Hepatocyte (in vitro differentiated cells): ENCODE measurements around the gene IDI1. TPM values are rescaled to one million over a fixed set of nuclear protein-coding genes. Genes with fewer than 3 reads are reported as not detected.
A peak's percentile ranks its signal among the peaks of the same experiment; 100 is the strongest.
"Not testable (repeated sequence)": the region's sequence is repeated elsewhere in the genome, so short reads cannot be mapped to it uniquely, and the experiment has no call there.

Experiments
- DNase-seq: peaks from one replicate; pipeline ENCODE4 v3.0.0-alpha.2; 2016; ENCODE audit warnings: low spot score
- H2AFZ ChIP-seq: fragments of 200-600 bp; sonication (generic); 2 replicates; pipeline ENCODE4 v1.6.0; 2016; ENCODE audit warnings: antibody characterized with exemption, mild to moderate bottlenecking
- H3K27ac ChIP-seq: fragments of 200-600 bp; sonication (generic); 2 replicates; pipeline ENCODE4 v1.5.1; 2016; ENCODE audit warnings: mild to moderate bottlenecking
- H3K27me3 ChIP-seq: fragments of 200-600 bp; sonication (generic); 2 replicates; pipeline ENCODE4 v1.6.1; 2016
- H3K36me3 ChIP-seq: fragments of 200-600 bp; sonication (generic); replicated peaks from 2 replicates; pipeline ENCODE4 v1.5.1; 2016; ENCODE audit warnings: low read depth; ENCODE audit not compliant: insufficient read depth
- H3K4me1 ChIP-seq: fragments of 200-600 bp; sonication (generic); 2 replicates; pipeline ENCODE4 v1.5.1; 2016; ENCODE audit warnings: mild to moderate bottlenecking, moderate library complexity; ENCODE audit not compliant: insufficient read depth
- H3K4me2 ChIP-seq: fragments of 200-600 bp; sonication (generic); 2 replicates; pipeline ENCODE4 v1.6.0; 2016
- H3K4me3 ChIP-seq: fragments of 200-600 bp; sonication (generic); 2 replicates; pipeline ENCODE4 v1.5.1; 2016; ENCODE audit warnings: mild to moderate bottlenecking
- H3K79me2 ChIP-seq: fragments of 200-600 bp; sonication (generic); 2 replicates; pipeline ENCODE4 v1.6.0; 2017; ENCODE audit warnings: mild to moderate bottlenecking
- H3K9me2 ChIP-seq: fragments of 200-600 bp; sonication (generic); replicated peaks from 2 replicates; pipeline ENCODE4 v1.6.0; 2017; ENCODE audit warnings: mild to moderate bottlenecking; ENCODE audit not compliant: insufficient read depth
- H3K9me3 ChIP-seq: fragments of 200-600 bp; sonication (generic); 2 replicates; pipeline ENCODE4 v1.5.1; 2016; ENCODE audit warnings: low read depth, mild to moderate bottlenecking
- H4K20me1 ChIP-seq: fragments of 200-600 bp; sonication (generic); 2 replicates; pipeline ENCODE4 v1.6.0; 2016; ENCODE audit warnings: mild to moderate bottlenecking; ENCODE audit not compliant: insufficient read depth, poor library complexity, severe bottlenecking
- EZH2 ChIP-seq: fragments of 200-600 bp; sonication (generic); IDR thresholded peaks from 2 replicates; pipeline ENCODE4 v1.6.1; 2016; ENCODE audit warnings: antibody characterized with exemption, mild to moderate bottlenecking, borderline replicate concordance
- EZH2phosphoT487 ChIP-seq: fragments of 200-600 bp; sonication (generic); IDR thresholded peaks from one replicate; pipeline ENCODE4 v1.6.1; 2018; ENCODE audit warnings: antibody characterized with exemption, mild to moderate bottlenecking, low read depth, moderate library complexity; ENCODE audit not compliant: unreplicated experiment, severe bottlenecking
- WGBS: methylation state at CpG from one replicate; pipeline ENCODE4 v1.1.6; 2016; ENCODE audit warnings: low lambda C conversion rate; ENCODE audit errors: missing lambda C conversion rate; 5-methylcytosine and 5-hydroxymethylcytosine counted together
- polyA plus RNA-seq: library from polyadenylated mRNA; unstranded; fragments of >200 nt; fragmentation: Nextera tagmentation; extraction: Ambion mirVana; gene quantifications from 2 replicates; pipeline ENCODE4 v1.2.1, GENCODE V29; 2016
- total RNA-seq: library from RNA; depleted of rRNA; stranded (reverse); fragments of >200 nt; gene quantifications from 2 replicates; pipeline ENCODE4 v1.2.3, GENCODE V29; 2014
- TF ChIP-seq, protein P1 (sequence below): fragments of 200-600 bp; sonication (generic); IDR thresholded peaks from 2 replicates; pipeline ENCODE4 v1.5.1; 2016; ENCODE audit warnings: antibody characterized with exemption, mild to moderate bottlenecking; ENCODE audit not compliant: poor library complexity

Gene IDI1
- total and polyA plus RNA-seq, 2 experiments from 2014 or later, result 228 to 303 TPM

DNA sequence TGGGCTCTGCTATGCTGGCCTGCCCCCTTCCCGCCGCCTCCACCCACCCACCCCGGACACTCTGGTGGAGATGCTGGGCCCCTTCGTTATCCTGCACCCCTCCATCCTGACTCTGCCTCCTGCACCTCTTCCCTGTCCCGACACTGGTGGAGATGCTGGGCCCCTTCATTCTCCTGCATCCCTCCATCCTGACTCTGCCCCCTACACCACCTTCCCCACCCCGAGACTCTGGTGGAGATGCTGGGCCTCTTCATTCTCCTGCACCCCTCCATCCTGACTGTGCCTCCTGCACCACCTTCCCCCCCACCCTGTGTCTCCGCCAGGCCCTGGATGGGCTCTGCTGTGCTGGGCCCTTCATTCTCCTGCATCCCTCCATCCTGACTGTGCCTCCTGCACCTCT is 38.2 kb downstream of the IDI1 start:
- no peaks in the 10 kb centered on the region for H3K79me2 ChIP-seq
- no peak overlapping the region for H2AFZ ChIP-seq
- no peaks in the 10 kb centered on the region for H4K20me1 ChIP-seq

DNA sequence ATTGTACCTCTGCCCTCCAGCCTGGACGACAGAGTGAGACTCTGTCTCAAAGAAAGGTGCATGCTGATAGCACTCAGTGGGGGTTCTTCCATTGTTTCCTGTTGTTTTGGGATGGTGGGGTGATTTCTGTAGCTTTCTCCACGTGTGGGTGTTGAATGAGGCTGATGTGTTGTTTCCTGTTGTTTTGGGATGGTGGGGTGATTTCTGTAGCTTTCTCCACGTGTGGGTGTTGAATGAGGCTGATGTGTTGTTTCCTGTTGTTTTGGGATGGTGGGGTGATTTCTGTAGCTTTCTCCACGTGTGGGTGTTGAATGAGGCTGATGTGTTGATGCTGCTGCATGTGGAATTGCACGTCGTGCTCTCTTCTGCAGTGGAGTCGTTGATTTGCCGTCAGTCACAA is 39.0 kb downstream of the IDI1 start:
- H3K4me2 ChIP-seq, H3K27ac ChIP-seq, H3K79me2 ChIP-seq, H3K36me3 ChIP-seq, H3K4me1 ChIP-seq, H3K27me3 ChIP-seq, DNase-seq, H3K9me2 ChIP-seq, H4K20me1 ChIP-seq, H2AFZ ChIP-seq, H3K4me3 ChIP-seq, H3K9me3 ChIP-seq: not testable (repeated sequence)
- WGBS, result 86% methylated on average over 7 of the region's 8 CpGs

More for the DNA sequence above, 38.2 kb downstream of the IDI1 start:
- TF ChIP-seq EZH2phosphoT487 (no peak), EZH2 (no peak)
- TF ChIP-seq, protein P1, sequence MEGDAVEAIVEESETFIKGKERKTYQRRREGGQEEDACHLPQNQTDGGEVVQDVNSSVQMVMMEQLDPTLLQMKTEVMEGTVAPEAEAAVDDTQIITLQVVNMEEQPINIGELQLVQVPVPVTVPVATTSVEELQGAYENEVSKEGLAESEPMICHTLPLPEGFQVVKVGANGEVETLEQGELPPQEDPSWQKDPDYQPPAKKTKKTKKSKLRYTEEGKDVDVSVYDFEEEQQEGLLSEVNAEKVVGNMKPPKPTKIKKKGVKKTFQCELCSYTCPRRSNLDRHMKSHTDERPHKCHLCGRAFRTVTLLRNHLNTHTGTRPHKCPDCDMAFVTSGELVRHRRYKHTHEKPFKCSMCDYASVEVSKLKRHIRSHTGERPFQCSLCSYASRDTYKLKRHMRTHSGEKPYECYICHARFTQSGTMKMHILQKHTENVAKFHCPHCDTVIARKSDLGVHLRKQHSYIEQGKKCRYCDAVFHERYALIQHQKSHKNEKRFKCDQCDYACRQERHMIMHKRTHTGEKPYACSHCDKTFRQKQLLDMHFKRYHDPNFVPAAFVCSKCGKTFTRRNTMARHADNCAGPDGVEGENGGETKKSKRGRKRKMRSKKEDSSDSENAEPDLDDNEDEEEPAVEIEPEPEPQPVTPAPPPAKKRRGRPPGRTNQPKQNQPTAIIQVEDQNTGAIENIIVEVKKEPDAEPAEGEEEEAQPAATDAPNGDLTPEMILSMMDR, result no peak
- DNase-seq, result no peak
- WGBS, result 97% methylated on average over 6 of the region's 7 CpGs
- no peak overlapping the region for H3K4me2 ChIP-seq
- no peaks in the 10 kb centered on the region for H3K9me3 ChIP-seq
- no peaks in the 10 kb centered on the region for H3K27me3 ChIP-seq
- H3K36me3 ChIP-seq, result peaks cover 4% of the 10 kb centered on the region
- no peak overlapping the region for H3K4me3 ChIP-seq
- H3K27ac ChIP-seq, result no peak overlapping the region
- H3K4me1 ChIP-seq, result no peaks in the 10 kb centered on the region
- H3K9me2 ChIP-seq, result no peaks in the 10 kb centered on the region

DNA sequence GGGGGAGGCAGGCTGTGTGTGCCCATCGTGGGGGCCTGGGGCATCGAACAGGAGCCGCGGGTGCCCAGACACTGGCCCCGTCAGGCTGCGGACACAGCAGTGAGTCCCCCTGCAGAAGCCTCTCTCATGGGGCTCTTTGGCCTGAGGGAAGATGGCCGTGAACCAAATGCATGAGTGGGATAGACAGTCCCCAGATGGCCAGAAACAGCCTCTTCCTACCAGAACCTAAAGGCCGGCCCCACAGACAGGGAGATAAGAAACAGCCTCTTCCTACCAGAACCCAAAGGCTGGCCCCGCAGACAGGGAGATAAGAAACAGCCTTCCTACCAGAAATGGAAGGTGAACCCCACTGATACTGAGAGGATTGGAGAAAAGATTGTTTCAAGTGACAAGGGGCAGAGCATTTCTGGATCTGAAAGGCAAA is 39.8 kb downstream of the IDI1 start:
- peaks cover 5% of the 10 kb centered on the region for H3K36me3 ChIP-seq
- TF ChIP-seq, protein P1, result no peak
- no peak for TF ChIP-seq EZH2
- no peak for TF ChIP-seq EZH2phosphoT487
- peak overlapping the region; percentile 23 for H3K27ac ChIP-seq
- H2AFZ ChIP-seq, result no peak overlapping the region
- 78% methylated on average over 9 of the region's 9 CpGs for WGBS
- no peaks in the 10 kb centered on the region for H3K9me2 ChIP-seq
- H3K79me2 ChIP-seq, result no peaks in the 10 kb centered on the region
- DNase-seq, result no peak
- H4K20me1 ChIP-seq, result no peaks in the 10 kb centered on the region
- no peak overlapping the region for H3K4me2 ChIP-seq
- no peak overlapping the region for H3K4me3 ChIP-seq
- H3K9me3 ChIP-seq, result no peaks in the 10 kb centered on the region
- no peaks in the 10 kb centered on the region for H3K4me1 ChIP-seq
- H3K27me3 ChIP-seq, result no peaks in the 10 kb centered on the region

DNA sequence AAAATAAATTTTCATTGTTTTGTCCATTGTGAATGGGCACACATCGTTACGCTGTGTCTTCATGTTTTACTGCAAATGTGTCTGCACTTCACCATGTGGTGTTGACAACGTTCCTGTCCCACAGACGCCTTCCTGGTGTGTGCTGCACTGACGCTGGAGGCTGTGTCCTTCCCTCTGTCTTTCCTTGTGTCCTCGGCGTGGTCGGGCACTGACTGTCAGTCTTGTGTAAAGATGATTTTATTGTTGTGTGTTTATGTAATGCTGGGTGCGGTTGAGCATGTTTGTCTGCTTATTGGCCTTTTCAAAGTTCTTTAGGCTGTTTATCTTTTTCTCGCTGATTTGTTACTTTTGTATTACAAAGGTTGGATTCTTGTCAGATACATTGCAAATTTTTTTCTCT is 41.3 kb downstream of the IDI1 start:
- Histone ChIP-seq H3K4me3 (no peak overlapping the region), H3K27me3 (no peaks in the 10 kb centered on the region), H3K4me1 (no peaks in the 10 kb centered on the region), H3K9me3 (peaks cover 7% of the 10 kb centered on the region), H3K79me2 (peaks cover 10% of the 10 kb centered on the region), H3K27ac (no peak overlapping the region), H3K4me2 (no peak overlapping the region), H3K36me3 (peaks cover 7% of the 10 kb centered on the region), H4K20me1 (no peaks in the 10 kb centered on the region), H3K9me2 (no peaks in the 10 kb centered on the region), H2AFZ (no peak overlapping the region)
- DNase-seq, result no peak
- WGBS, result 87% methylated on average over 10 of the region's 10 CpGs
- TF ChIP-seq EZH2phosphoT487, result no peak
- TF ChIP-seq, protein P1, result no peak
